Neuron (in vitro differentiated cells): Measurements from ENCODE around the gene FBXO48.

Source experiments
- H2AFZ ChIP-seq: one replicate; pipeline ENCODE4 v1.6.1; 2013; ENCODE audit warnings: low read depth, mild to moderate bottlenecking, inconsistent platforms, low read length, moderate library complexity
- H3K27me3 ChIP-seq: one replicate; pipeline ENCODE4 v1.6.1; 2013; ENCODE audit warnings: low read length; ENCODE audit not compliant: insufficient read depth
- H3K36me3 ChIP-seq: one replicate; pipeline ENCODE4 v1.6.1; 2013; ENCODE audit warnings: low read length; ENCODE audit not compliant: insufficient read depth
- H3K4me1 ChIP-seq: one replicate; pipeline ENCODE4 v1.6.1; 2013; ENCODE audit warnings: low read length; ENCODE audit not compliant: insufficient read depth
- H3K4me3 ChIP-seq: 2 replicates; pipeline ENCODE4 v1.5.1; 2013; ENCODE audit warnings: mild to moderate bottlenecking, low read length, moderate library complexity
- H3K9me3 ChIP-seq: one replicate; pipeline ENCODE4 v1.6.1; 2013; ENCODE audit warnings: low read length

Gene FBXO48

GRCh38 chr2:68411397-68412126, 55.5 kb downstream of the FBXO48 start:
- Histone ChIP-seq H3K27me3 (no peaks in the 10 kb centered on the region), H2AFZ (no peak overlapping the region), H3K36me3 (no peaks in the 10 kb centered on the region), H3K4me3 (no peak overlapping the region), H3K4me1 (peaks cover 11% of the 10 kb centered on the region), H3K9me3 (no peaks in the 10 kb centered on the region)
